Bronchial epithelial cell (primary cell): Measurements from ENCODE around the gene NAT14. TPM values are rescaled to one million over a fixed set of nuclear protein-coding genes. Genes with fewer than 3 reads are reported as not detected.
"Not testable (repeated sequence)": the region's sequence is repeated elsewhere in the genome, so short reads cannot be mapped to it uniquely, and the experiment has no call there.

Source experiments
- DNase-seq: peaks from one replicate; pipeline ENCODE4 v3.0.0-alpha.2; 2010; ENCODE audit warnings: low read depth
- FAIRE-seq: peaks from 2 replicates; lab custom pipeline; 2011; peaks lifted over from hg19 to GRCh38; lab: Jason Lieb, UNC
- H3K27me3 ChIP-seq: 2 replicates; pipeline ENCODE4 v1.5.1; 2011; ENCODE audit warnings: low read length; ENCODE audit not compliant: control insufficient read depth, insufficient read depth
- H3K36me3 ChIP-seq: 2 replicates; pipeline ENCODE4 v1.5.1; 2011; ENCODE audit warnings: low read length; ENCODE audit not compliant: control insufficient read depth, insufficient read depth
- H3K4me3 ChIP-seq: 2 replicates; pipeline ENCODE4 v1.5.1; 2011; ENCODE audit warnings: mild to moderate bottlenecking, low read depth, low read length, control low read depth
- total RNA-seq: library from RNA; depleted of rRNA; stranded (reverse); fragments of >200 nt; gene quantifications from 2 replicates; pipeline ENCODE4 v1.2.1, GENCODE V29; 2014
- TF ChIP-seq, protein P1 (sequence below): IDR thresholded peaks from 2 replicates; pipeline ENCODE4 v1.5.1; 2011; ENCODE audit warnings: mild to moderate bottlenecking, moderate library complexity, low read length, control low read depth, inconsistent platforms; ENCODE audit not compliant: insufficient read depth, severe bottlenecking

Gene NAT14
- total RNA-seq, 1 donor from 2014 or later = 2.4 TPM

DNA sequence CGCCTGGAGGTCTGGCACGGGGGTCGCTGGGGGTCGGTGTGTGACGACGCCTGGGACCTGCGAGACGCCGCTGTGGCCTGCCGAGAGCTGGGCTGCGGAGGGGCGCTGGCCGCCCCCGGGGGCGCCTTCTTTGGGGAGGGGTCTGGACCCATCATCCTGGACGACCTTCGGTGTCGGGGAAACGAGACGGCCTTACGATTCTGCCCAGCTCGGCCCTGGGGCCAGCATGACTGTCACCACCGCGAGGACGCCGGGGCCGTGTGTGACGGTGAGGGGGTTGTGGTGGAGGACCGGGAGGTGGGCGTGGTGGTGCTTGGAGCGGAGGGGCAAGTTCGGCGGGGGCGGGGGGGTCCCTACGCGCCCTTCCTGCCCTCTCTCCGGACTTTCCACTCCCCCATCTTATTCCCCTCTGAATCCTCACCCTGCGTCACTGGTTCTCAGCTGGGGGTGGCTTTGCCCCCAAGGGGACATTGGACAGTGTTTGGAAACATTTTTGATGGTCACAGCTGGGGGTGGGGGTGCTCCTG lies 8.7 kb downstream of the NAT14 start:
- TF ChIP-seq, protein P1, sequence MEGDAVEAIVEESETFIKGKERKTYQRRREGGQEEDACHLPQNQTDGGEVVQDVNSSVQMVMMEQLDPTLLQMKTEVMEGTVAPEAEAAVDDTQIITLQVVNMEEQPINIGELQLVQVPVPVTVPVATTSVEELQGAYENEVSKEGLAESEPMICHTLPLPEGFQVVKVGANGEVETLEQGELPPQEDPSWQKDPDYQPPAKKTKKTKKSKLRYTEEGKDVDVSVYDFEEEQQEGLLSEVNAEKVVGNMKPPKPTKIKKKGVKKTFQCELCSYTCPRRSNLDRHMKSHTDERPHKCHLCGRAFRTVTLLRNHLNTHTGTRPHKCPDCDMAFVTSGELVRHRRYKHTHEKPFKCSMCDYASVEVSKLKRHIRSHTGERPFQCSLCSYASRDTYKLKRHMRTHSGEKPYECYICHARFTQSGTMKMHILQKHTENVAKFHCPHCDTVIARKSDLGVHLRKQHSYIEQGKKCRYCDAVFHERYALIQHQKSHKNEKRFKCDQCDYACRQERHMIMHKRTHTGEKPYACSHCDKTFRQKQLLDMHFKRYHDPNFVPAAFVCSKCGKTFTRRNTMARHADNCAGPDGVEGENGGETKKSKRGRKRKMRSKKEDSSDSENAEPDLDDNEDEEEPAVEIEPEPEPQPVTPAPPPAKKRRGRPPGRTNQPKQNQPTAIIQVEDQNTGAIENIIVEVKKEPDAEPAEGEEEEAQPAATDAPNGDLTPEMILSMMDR = no peak
- Histone ChIP-seq H3K27me3 (peaks cover 5% of the 10 kb centered on the region), H3K4me3 (no peak overlapping the region), H3K36me3 (no peaks in the 10 kb centered on the region)
- DNase-seq = no peak
- FAIRE-seq = no peak

DNA sequence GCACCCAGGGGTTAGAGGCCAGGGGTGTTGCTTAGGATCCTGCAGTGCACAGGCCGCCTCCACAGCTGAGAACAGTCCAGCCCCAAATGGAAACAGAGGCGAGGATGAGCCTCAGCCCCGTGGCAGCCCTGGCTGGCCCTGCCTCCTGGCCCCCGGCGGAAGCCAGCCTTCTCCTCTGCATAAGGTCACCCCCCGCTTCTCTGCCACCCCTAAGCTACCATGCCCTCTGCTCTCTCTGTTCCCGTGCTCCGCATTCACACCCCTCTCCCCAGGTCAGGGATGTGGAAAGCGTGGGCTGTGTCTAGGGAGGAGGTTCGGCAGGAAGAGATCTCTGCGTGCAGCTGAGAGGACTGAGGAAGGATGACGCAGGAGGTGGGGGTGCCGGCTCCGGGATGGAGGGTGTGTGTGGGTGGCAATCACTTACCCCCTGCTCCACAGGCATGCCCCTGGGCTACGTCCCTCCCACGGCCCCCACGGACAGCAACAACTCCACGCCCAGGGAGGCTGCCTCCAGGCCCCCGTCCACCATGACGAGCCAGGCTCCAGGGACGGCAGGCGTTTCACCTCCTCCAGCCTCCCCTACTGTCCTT lies 9.3 kb downstream of the NAT14 start:
- Histone ChIP-seq H3K4me3 (no peak overlapping the region), H3K36me3 (no peaks in the 10 kb centered on the region), H3K27me3 (peaks cover 5% of the 10 kb centered on the region)
- DNase-seq (no peak), FAIRE-seq (no peak)
- TF ChIP-seq, protein P1 = no peak

DNA sequence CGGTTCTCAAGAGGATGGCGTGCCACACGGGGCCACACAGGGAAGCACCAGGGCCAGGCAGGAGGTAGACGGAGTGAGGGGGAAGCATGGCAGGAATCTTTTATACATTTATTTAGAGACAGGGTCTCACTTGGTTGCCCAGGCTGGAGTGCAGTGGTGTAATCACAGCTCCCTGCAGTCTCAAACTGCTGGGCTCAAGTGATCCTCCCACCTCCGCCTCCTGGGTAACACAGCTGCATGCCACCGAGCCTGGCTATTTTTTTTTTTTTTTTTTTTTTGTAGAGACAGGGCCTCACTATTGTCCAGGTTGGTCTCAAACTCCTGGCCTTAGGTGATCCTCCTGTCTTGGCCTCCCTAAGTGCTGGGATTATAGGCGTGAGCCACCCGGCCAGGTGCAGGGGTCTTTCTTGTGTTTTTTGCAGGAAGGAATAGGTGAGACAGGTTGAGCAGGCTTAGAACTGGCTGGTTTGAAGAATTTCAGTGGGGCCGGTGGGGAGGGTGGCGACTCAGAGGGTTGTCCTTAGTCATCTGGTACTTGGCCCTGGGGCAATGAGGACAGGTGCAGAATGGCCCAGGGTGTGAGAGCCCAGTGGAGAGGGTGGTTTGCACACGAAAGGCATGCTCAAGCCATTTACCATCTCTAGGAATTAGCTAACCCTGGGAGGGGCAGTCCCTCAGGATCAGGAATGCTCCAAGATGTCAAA lies 10.8 kb downstream of the NAT14 start:
- peaks cover 3% of the 10 kb centered on the region for H3K27me3 ChIP-seq
- DNase-seq (no peak), FAIRE-seq (no peak)
- H3K4me3 ChIP-seq = no peak overlapping the region
- TF ChIP-seq, protein P1 = no peak
- no peaks in the 10 kb centered on the region for H3K36me3 ChIP-seq

DNA sequence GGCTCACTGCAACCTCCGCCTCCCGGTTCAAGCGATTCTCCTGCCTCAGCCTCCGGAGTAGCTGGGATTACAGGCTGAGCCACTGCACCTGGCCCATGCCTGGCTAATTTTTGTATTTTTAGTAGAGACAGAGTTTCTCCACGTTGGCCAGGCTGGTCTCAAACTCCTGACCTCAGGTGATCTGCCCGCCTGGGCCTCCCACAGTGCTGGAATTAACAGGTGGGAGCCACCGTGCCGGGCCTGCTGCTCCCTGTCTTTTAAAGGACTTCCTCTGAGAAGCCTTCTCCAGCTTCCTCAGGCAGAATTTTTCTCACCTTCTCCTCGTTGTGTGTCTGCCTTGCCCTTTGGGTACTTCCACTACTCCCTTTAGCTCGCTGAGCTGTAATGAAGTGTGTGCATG lies 11.8 kb downstream of the NAT14 start:
- H3K27me3 ChIP-seq, H3K4me3 ChIP-seq, FAIRE-seq, DNase-seq, H3K36me3 ChIP-seq: not testable (repeated sequence)

DNA sequence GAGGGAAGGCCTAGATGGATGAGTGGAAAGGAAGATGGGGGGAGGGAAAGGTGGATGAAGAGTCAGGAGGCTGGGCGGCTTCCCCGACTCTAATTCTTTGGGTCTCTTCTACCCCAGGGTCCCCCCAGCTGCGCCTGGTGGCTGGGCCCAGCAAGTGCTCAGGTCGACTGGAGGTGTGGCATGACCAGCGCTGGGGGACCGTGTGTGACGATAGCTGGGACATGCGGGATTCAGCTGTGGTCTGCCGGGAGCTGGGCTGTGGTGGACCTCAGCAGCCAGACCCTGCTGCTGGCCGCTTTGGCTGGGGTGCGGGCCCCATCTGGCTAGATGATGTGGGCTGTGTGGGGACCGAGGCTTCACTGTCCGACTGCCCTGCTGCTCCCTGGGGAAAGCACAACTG lies 12.8 kb downstream of the NAT14 start:
- Histone ChIP-seq H3K4me3 (no peak overlapping the region), H3K27me3 (no peaks in the 10 kb centered on the region), H3K36me3 (no peaks in the 10 kb centered on the region)
- no peak for FAIRE-seq
- DNase-seq = no peak
- TF ChIP-seq, protein P1 = no peak

DNA sequence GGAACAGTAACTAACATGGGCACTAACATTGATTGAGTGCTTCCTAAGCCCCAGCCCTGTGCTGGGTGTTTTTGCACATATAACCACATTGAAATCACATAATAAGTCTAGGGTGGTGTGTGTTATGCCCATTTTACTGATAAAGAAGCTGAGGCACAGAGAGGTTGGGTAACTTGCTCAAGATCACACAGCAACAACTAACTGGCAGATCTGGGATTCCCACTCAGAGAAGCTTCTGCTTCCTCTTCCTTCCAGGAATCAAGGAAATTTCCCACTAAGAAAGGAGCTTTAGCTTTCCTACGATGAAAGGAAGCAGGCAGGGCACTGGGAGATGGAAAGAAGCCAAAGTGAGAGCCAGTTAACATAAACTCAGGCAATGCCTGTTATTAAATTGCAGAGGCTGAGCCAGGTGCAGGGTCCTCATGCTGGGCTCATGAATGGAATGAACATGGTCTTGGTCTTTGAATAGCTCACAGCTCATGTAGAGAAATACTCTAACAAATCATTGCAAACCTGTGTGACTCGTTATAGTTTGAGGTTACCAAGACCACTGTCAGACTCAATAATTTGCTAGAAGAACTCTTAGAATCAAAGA lies 13.4 kb downstream of the NAT14 start:
- Histone ChIP-seq H3K4me3 (no peak overlapping the region), H3K36me3 (no peaks in the 10 kb centered on the region), H3K27me3 (no peaks in the 10 kb centered on the region)
- TF ChIP-seq, protein P1 = no peak
- DNase-seq (no peak), FAIRE-seq (no peak)
